CD8-positive, alpha-beta memory T cell (primary cell): ENCODE data around the gene MIGA2. TPM values are rescaled to one million over a fixed set of nuclear protein-coding genes. Genes with fewer than 3 reads are reported as not detected.
A peak's percentile ranks its signal among the peaks of the same experiment; 100 is the strongest.

Experiments used
- CTCF ChIA-PET: fragments of 350-600 bp; sonication (Branson Sonifier 250); formaldehyde crosslinking; loops from one replicate; lab custom pipeline; 2021; ENCODE audit warnings: antibody characterized with exemption; lab: Charles Lee
- POLR2A ChIA-PET: fragments of 350-600 bp; sonication (Branson Sonifier 250); formaldehyde crosslinking; loops from one replicate; lab custom pipeline; 2021; ENCODE audit warnings: antibody characterized with exemption; lab: Charles Lee
- DNase-seq, 5 donors: peaks; one replicate each; pipeline versions ENCODE4 v3.0.0 to v3.0.0-alpha.2; 2020 to 2022; ENCODE audit warnings: mixed read lengths in 1 of 5
- H3K27ac ChIP-seq: one replicate; pipeline ENCODE4 v1.7.0; 2013; ENCODE audit warnings: low read depth, mild to moderate bottlenecking, low read length, moderate library complexity
- H3K27me3 ChIP-seq: 2 replicates; pipeline ENCODE4 v1.7.0; 2013; ENCODE audit warnings: low read length, mild to moderate bottlenecking; ENCODE audit not compliant: insufficient read depth, poor library complexity, severe bottlenecking
- H3K36me3 ChIP-seq: 2 replicates; pipeline ENCODE4 v1.7.0; 2013; ENCODE audit warnings: mild to moderate bottlenecking, low read length, moderate library complexity; ENCODE audit not compliant: insufficient read depth
- H3K4me1 ChIP-seq: 2 replicates; pipeline ENCODE4 v1.7.0; 2013; ENCODE audit warnings: mild to moderate bottlenecking, low read length, moderate library complexity; ENCODE audit not compliant: insufficient read depth
- H3K4me3 ChIP-seq: 2 replicates; pipeline ENCODE4 v1.7.0; 2013; ENCODE audit warnings: mild to moderate bottlenecking, low read length
- H3K9me3 ChIP-seq: 2 replicates; pipeline ENCODE4 v1.7.0; 2013; ENCODE audit warnings: mild to moderate bottlenecking, low read length
- H3K27ac Mint-ChIP-seq, 8 donors: one replicate each; pipeline ENCODE4 v1.8.0; 2020 to 2021; ENCODE audit warnings: mixed read lengths in 8 of 8, mild to moderate bottlenecking in 6 of 8, inconsistent platforms in 3 of 8, moderate library complexity in 3 of 8
- H3K27me3 Mint-ChIP-seq, 2 donors: one replicate each; pipeline ENCODE4 v1.8.0; 2020 to 2021; ENCODE audit warnings: mixed read lengths in 2 of 2, mild to moderate bottlenecking in 1 of 2, moderate library complexity in 1 of 2
- H3K36me3 Mint-ChIP-seq, 3 donors: one replicate each; pipeline ENCODE4 v1.8.0; 2020 to 2021; ENCODE audit warnings: mixed read lengths in 3 of 3, inconsistent platforms in 1 of 3, mild to moderate bottlenecking in 1 of 3
- H3K4me1 Mint-ChIP-seq, 3 donors: one replicate each; pipeline ENCODE4 v1.8.0; 2020 to 2021; ENCODE audit warnings: mixed read lengths in 3 of 3, inconsistent platforms in 1 of 3, mild to moderate bottlenecking in 1 of 3
- H3K4me3 Mint-ChIP-seq, 7 donors: one replicate each; pipeline ENCODE4 v1.8.0; 2020 to 2021; ENCODE audit warnings: mixed read lengths in 7 of 7, mild to moderate bottlenecking in 6 of 7, moderate library complexity in 4 of 7, inconsistent platforms in 2 of 7
- H3K9me3 Mint-ChIP-seq, 5 donors: one replicate each; pipeline ENCODE4 v1.8.0; 2020 to 2022; ENCODE audit warnings: mixed read lengths in 5 of 5, mild to moderate bottlenecking in 3 of 5, moderate library complexity in 2 of 5, inconsistent platforms in 1 of 5
- polyA plus RNA-seq: library from polyadenylated mRNA; unstranded; fragments of 300-500 nt; fragmentation: Illumina TruSeq; gene quantifications from one replicate; pipeline ENCODE4 v1.2.3, GENCODE V29; 2021
- total RNA-seq, 2 experiments: library from RNA; stranded (reverse); gene quantifications; one replicate each; pipeline ENCODE4 v1.2.3, GENCODE V29; 2021

MIGA2 gene
- total and polyA plus RNA-seq, 3 experiments from 2014 or later = 13.0 to 38.8 (median 35.5) TPM

- no peak for DNase-seq
- Histone ChIP-seq H3K27ac (no peak overlapping the region), H3K4me3 (no peak overlapping the region), H3K27me3 (no peaks in the 10 kb centered on the region), H3K9me3 (no peaks in the 10 kb centered on the region), H3K36me3 (no peaks in the 10 kb centered on the region), H3K4me1 (peaks cover 23% of the 10 kb centered on the region)
- Mint-ChIP-seq H3K27me3 (peaks cover 0 to 3% of the 10 kb centered on the region in 2 donors), H3K4me1 (peaks cover 17 to 39% (median 27%) of the 10 kb centered on the region in 3 donors), H3K27ac (peak overlapping the region in 3 of 8 donors; percentile 66 to 96 (median 93)), H3K36me3 (peaks cover 0 to 6% (median 2%) of the 10 kb centered on the region in 3 donors), H3K9me3 (peaks cover 0 to 3% (median 0%) of the 10 kb centered on the region in 5 donors), H3K4me3 (peak overlapping the region in 6 of 7 donors; percentile 34 to 92 (median 49))
- ChIA-PET CTCF (interaction anchor here (1.8 kb wide), 1 partner anchor 53 kb away, joined by 4 read pairs; no protein-coding TSS in a partner anchor), POLR2A (no interaction called here)
Measured at GRCh38 chr9:129078691-129079503, 42.5 kb downstream of the MIGA2 start.

GRCh38 chr9:129079829-129080228 lies 43.4 kb downstream of the MIGA2 start:
- ChIA-PET POLR2A (interaction anchor here (1.5 to 1.8 kb wide), 2 partner anchors 30 to 52 kb away, joined by 6 to 8 read pairs; partner anchors contain the start of gene SH3GLB2), CTCF (interaction anchor here (1.5 to 1.8 kb wide), 2 partner anchors 11 to 52 kb away, joined by 4 read pairs; no protein-coding TSS in a partner anchor)
- H3K27me3 ChIP-seq = no peaks in the 10 kb centered on the region
- DNase-seq = no peak
- Mint-ChIP-seq H3K27me3 (peaks cover 0 to 3% of the 10 kb centered on the region in 2 donors), H3K9me3 (peaks cover 0 to 3% (median 0%) of the 10 kb centered on the region in 5 donors), H3K27ac (peak overlapping the region in 2 of 8 donors; percentile 92 to 96), H3K4me1 (peaks cover 17 to 31% (median 23%) of the 10 kb centered on the region in 3 donors), H3K36me3 (peaks cover 0 to 12% (median 2%) of the 10 kb centered on the region in 3 donors), H3K4me3 (peak overlapping the region; percentile 88 to 96 (median 92))
- peaks cover 23% of the 10 kb centered on the region for H3K4me1 ChIP-seq
- peak overlapping the region; percentile 53 for H3K27ac ChIP-seq
- no peaks in the 10 kb centered on the region for H3K36me3 ChIP-seq
- H3K4me3 ChIP-seq = peak overlapping the region; percentile 83
- no peaks in the 10 kb centered on the region for H3K9me3 ChIP-seq

GRCh38 chr9:129080298-129080600 lies 43.8 kb downstream of the MIGA2 start:
- H3K4me1 ChIP-seq = peaks cover 23% of the 10 kb centered on the region
- Mint-ChIP-seq H3K4me1 (peaks cover 17 to 31% (median 23%) of the 10 kb centered on the region in 3 donors), H3K27ac (peak overlapping the region; percentile 70 to 96 (median 82)), H3K36me3 (peaks cover 0 to 16% (median 3%) of the 10 kb centered on the region in 3 donors), H3K4me3 (peak overlapping the region; percentile 88 to 96 (median 92)), H3K27me3 (peaks cover 0 to 3% of the 10 kb centered on the region in 2 donors), H3K9me3 (peaks cover 0 to 3% (median 0%) of the 10 kb centered on the region in 5 donors)
- no peak for DNase-seq
- ChIA-PET POLR2A (interaction anchor here (0.6 to 1.8 kb wide), 4 partner anchors 29 to 262 kb away, joined by 3 to 8 read pairs (median 5); partner anchors contain the start of genes ENDOG, MIGA2 and SH3GLB2), CTCF (interaction anchor here (1.1 to 1.8 kb wide), 5 partner anchors 11 to 51 kb away, joined by 3 to 4 read pairs (median 3); no protein-coding TSS in a partner anchor)
- H3K36me3 ChIP-seq = peaks cover 4% of the 10 kb centered on the region
- H3K27me3 ChIP-seq = no peaks in the 10 kb centered on the region
- H3K9me3 ChIP-seq = no peaks in the 10 kb centered on the region
- H3K27ac ChIP-seq = peak overlapping the region; percentile 53
- H3K4me3 ChIP-seq = peak overlapping the region; percentile 83

- CTCF ChIA-PET = interaction anchor here (1.1 to 1.8 kb wide), 5 partner anchors 10 to 51 kb away, joined by 3 to 4 read pairs (median 3); no protein-coding TSS in a partner anchor
Measured at GRCh38 chr9:129080601-129081387, 44.4 kb downstream of the MIGA2 start, which contains the start of gene DOLPP1. TSS of gene DOLPP1 (plus strand) at chr9:129081111. CDS start at chr9:129081132, 21 bp downstream.

GRCh38 chr9:129081388-129081904 lies 45.0 kb downstream of the MIGA2 start:
- H3K27ac Mint-ChIP-seq = peak overlapping the region in 6 of 8 donors; percentile 41 to 96 (median 80)
- H3K4me3 Mint-ChIP-seq = peak overlapping the region; percentile 88 to 96 (median 92)

More at GRCh38 chr9:129080601-129081387, 44.4 kb downstream of the MIGA2 start, which contains the start of gene DOLPP1:
- Mint-ChIP-seq H3K4me1 (peaks cover 17 to 31% (median 23%) of the 10 kb centered on the region in 3 donors), H3K27ac (peak within 1 kb of the TSS; percentile 74 to 96 (median 85)), H3K36me3 (peaks cover 0 to 21% (median 3%) of the 10 kb centered on the region in 3 donors), H3K27me3 (peaks cover 0 to 3% of the 10 kb centered on the region in 2 donors), H3K4me3 (peak within 1 kb of the TSS; percentile 88 to 96 (median 92)), H3K9me3 (peaks cover 0 to 3% (median 0%) of the 10 kb centered on the region in 5 donors)
- H3K36me3 ChIP-seq = peaks cover 9% of the 10 kb centered on the region
- POLR2A ChIA-PET = interaction anchor here (0.6 to 1.8 kb wide), 9 partner anchors 10 to 357 kb away, joined by 3 to 8 read pairs (median 4); partner anchors contain the start of genes ENDOG, MIGA2, PTPA and SH3GLB2
- H3K4me1 ChIP-seq = peaks cover 23% of the 10 kb centered on the region
- peak within 1 kb of the TSS; percentile 81 for H3K27ac ChIP-seq
- no peaks in the 10 kb centered on the region for H3K27me3 ChIP-seq
- H3K9me3 ChIP-seq = no peaks in the 10 kb centered on the region
- peak; percentile 97 to 99 (median 99) for DNase-seq
- peak within 1 kb of the TSS; percentile 91 for H3K4me3 ChIP-seq

GRCh38 chr9:129084087-129084486 lies 47.7 kb downstream of the MIGA2 start:
- Histone ChIP-seq H3K27me3 (no peaks in the 10 kb centered on the region), H3K4me3 (no peak overlapping the region), H3K27ac (no peak overlapping the region), H3K4me1 (peaks cover 23% of the 10 kb centered on the region), H3K9me3 (no peaks in the 10 kb centered on the region), H3K36me3 (peaks cover 28% of the 10 kb centered on the region)
- POLR2A ChIA-PET = interaction anchor here (0.6 kb wide), 1 partner anchor 18 kb away, joined by 6 read pairs; no protein-coding TSS in a partner anchor
- Mint-ChIP-seq H3K4me3 (peak overlapping the region in 1 of 7 donors; percentile 66), H3K36me3 (peaks cover 0 to 44% (median 3%) of the 10 kb centered on the region in 3 donors), H3K27ac (peak overlapping the region in 2 of 8 donors; percentile 43 to 45), H3K27me3 (peaks cover 0 to 3% of the 10 kb centered on the region in 2 donors), H3K4me1 (peaks cover 17 to 31% (median 20%) of the 10 kb centered on the region in 3 donors), H3K9me3 (peaks cover 0 to 3% (median 0%) of the 10 kb centered on the region in 5 donors)
- no peak for DNase-seq
- CTCF ChIA-PET = no interaction called here

More at GRCh38 chr9:129081388-129081904, 45.0 kb downstream of the MIGA2 start:
- DNase-seq = no peak
- Histone ChIP-seq H3K36me3 (peaks cover 15% of the 10 kb centered on the region), H3K4me3 (peak overlapping the region; percentile 91), H3K9me3 (no peaks in the 10 kb centered on the region), H3K27me3 (no peaks in the 10 kb centered on the region), H3K27ac (peak overlapping the region; percentile 81), H3K4me1 (peaks cover 23% of the 10 kb centered on the region)
- CTCF ChIA-PET = interaction anchor here (1.1 to 1.9 kb wide), 5 partner anchors 10 to 21 kb away, joined by 3 to 5 read pairs (median 3); no protein-coding TSS in a partner anchor
- peaks cover 0 to 28% (median 3%) of the 10 kb centered on the region in 3 donors for H3K36me3 Mint-ChIP-seq
- POLR2A ChIA-PET = interaction anchor here (0.6 to 1.8 kb wide), 7 partner anchors 16 to 357 kb away, joined by 3 to 8 read pairs (median 4); partner anchors contain the start of genes ENDOG, PTPA, SH3GLB2 and ZDHHC12
- peaks cover 0 to 3% of the 10 kb centered on the region in 2 donors for H3K27me3 Mint-ChIP-seq
- peaks cover 0 to 3% (median 0%) of the 10 kb centered on the region in 5 donors for H3K9me3 Mint-ChIP-seq
- peaks cover 17 to 31% (median 23%) of the 10 kb centered on the region in 3 donors for H3K4me1 Mint-ChIP-seq
